ENCODE measurements around the gene LGR4. TPM values are rescaled to one million over a fixed set of nuclear protein-coding genes. Genes with fewer than 3 reads are reported as not detected.

LGR4 gene
- total RNA-seq, 1 experiment from 2014 or later, result 37.1 TPM

DNA sequence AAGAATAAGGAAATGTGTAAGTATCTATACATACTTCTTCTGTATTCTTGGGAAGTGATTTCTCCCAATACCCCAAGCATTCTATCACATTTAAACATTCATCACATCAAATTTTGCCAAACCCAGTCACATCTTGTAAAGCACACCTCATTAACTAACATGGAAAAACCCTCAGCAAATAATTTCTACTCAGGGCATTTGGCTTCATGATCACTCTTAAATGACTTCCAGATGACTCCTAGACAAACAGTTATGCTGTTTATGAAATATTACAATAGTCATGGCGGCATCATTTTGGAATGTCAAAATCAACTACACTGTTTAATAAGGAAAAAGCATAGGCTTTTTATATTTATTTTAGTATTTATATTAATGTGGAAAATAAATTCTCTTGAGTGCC is 62.3 kb downstream of the LGR4 start:
- intact Hi-C loops (cut with micrococcal nuclease; ENCODE audit: unreplicated experiment), result no loop called here
- no peak for TF ChIP-seq CTCF (IDR thresholded peaks at IDR 0.05; ENCODE audit: insufficient read depth in 1 of 2, low read depth in 1 of 2, low read length in 1 of 2, severe bottlenecking in 1 of 2, unreplicated experiment in 1 of 2)
- Histone ChIP-seq H3K27me3 (replicated peaks; ENCODE audit: control insufficient read depth, insufficient read depth, low read length) (no peaks in the 10 kb centered on the region), H3K4me3 (ENCODE audit: low read depth, low read length) (no peak overlapping the region), H3K36me3 (ENCODE audit: control insufficient read depth, insufficient read depth, low read length) (no peaks in the 10 kb centered on the region; the same call in none of the 2 replicates), H3K9me3 (no peaks in the 10 kb centered on the region), H3K4me1 (no peaks in the 10 kb centered on the region)
- CTCF ChIA-PET, result no interaction called here
- no peaks in the 10 kb centered on the region for H3K36me3 Mint-ChIP-seq (ENCODE audit: insufficient read depth, unreplicated experiment)
- DNase-seq, result no peak
- no peak overlapping the region for H3K4me3 Mint-ChIP-seq (ENCODE audit: unreplicated experiment)
- no peaks in the 10 kb centered on the region for H3K27me3 Mint-ChIP-seq (ENCODE audit: insufficient read depth, unreplicated experiment)
- H3K27ac Mint-ChIP-seq (ENCODE audit: unreplicated experiment), result no peak overlapping the region
- H3K4me1 Mint-ChIP-seq (ENCODE audit: low read depth, unreplicated experiment), result peaks cover 8% of the 10 kb centered on the region
- BruUV-seq (replicated peaks), result no TSS peak
- H3K9me3 Mint-ChIP-seq (ENCODE audit: unreplicated experiment), result no peaks in the 10 kb centered on the region
- POLR2A ChIA-PET, result no interaction called here

DNA sequence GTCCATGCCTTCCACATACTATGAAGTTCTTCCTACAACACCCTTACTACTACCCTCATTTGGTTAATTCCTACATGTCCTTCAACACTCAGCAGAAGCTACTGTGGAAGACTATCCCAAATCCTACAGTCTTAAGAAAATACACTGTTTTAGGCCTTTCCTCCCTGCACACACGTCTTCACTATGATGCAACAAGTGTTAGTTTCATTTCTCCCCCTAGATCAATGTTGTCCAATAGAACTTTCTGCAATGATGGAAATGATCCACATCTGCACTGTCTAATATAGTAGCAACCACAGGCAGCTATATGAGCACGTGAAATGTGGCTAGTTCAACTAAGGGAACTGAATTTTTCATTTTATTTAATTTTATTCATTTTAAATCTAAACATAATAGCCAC is 62.8 kb downstream of the LGR4 start:
- no peak overlapping the region for H3K27ac Mint-ChIP-seq (ENCODE audit: unreplicated experiment)
- no peaks in the 10 kb centered on the region; the same call in none of the 2 replicates for H3K36me3 ChIP-seq (ENCODE audit: control insufficient read depth, insufficient read depth, low read length)

DNA sequence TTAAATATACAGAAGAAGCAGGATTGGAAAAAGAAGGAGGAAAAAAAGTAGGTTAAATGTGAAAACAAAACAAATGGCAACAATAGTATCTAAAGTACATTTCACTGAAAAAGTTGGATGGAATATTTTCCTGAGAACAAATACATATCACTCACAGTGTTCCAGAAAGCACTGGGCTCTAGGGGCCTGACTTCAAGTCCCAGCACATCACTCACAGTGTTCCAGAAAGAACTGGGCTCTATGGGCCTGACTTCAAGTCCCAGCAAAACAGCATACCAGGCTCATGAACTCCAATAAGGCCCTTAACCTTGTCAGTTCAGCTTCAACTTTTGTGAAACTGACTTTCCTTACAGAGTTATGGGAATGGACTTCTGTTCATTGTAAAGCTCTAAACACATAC is 63.5 kb downstream of the LGR4 start:
- Histone ChIP-seq H3K36me3 (ENCODE audit: control insufficient read depth, insufficient read depth, low read length) (no peaks in the 10 kb centered on the region; the same call in none of the 2 replicates), H3K27me3 (replicated peaks; ENCODE audit: control insufficient read depth, insufficient read depth, low read length) (no peaks in the 10 kb centered on the region), H3K4me1 (no peaks in the 10 kb centered on the region), H3K9me3 (no peaks in the 10 kb centered on the region), H3K4me3 (ENCODE audit: low read depth, low read length) (no peak overlapping the region)
- intact Hi-C loops (cut with micrococcal nuclease; ENCODE audit: unreplicated experiment), result no loop called here
- no peak overlapping the region for H3K4me3 Mint-ChIP-seq (ENCODE audit: unreplicated experiment)
- no peaks in the 10 kb centered on the region for H3K27me3 Mint-ChIP-seq (ENCODE audit: insufficient read depth, unreplicated experiment)
- no peak overlapping the region for H3K27ac Mint-ChIP-seq (ENCODE audit: unreplicated experiment)
- DNase-seq, result no peak
- H3K36me3 Mint-ChIP-seq (ENCODE audit: insufficient read depth, unreplicated experiment), result no peaks in the 10 kb centered on the region
- ChIA-PET CTCF (interaction anchor here (0.7 kb wide), 1 partner anchor 269 kb away, joined by 3 read pairs; no protein-coding TSS in a partner anchor), POLR2A (no interaction called here)
- peaks cover 8% of the 10 kb centered on the region for H3K4me1 Mint-ChIP-seq (ENCODE audit: low read depth, unreplicated experiment)
- BruUV-seq (replicated peaks), result no TSS peak
- no peak for TF ChIP-seq CTCF (IDR thresholded peaks at IDR 0.05; ENCODE audit: insufficient read depth in 1 of 2, low read depth in 1 of 2, low read length in 1 of 2, severe bottlenecking in 1 of 2, unreplicated experiment in 1 of 2)
- H3K9me3 Mint-ChIP-seq (ENCODE audit: unreplicated experiment), result no peaks in the 10 kb centered on the region

More for the DNA sequence above, 62.8 kb downstream of the LGR4 start:
- Mint-ChIP-seq H3K36me3 (ENCODE audit: insufficient read depth, unreplicated experiment) (no peaks in the 10 kb centered on the region), H3K4me1 (ENCODE audit: low read depth, unreplicated experiment) (peaks cover 8% of the 10 kb centered on the region), H3K4me3 (ENCODE audit: unreplicated experiment) (no peak overlapping the region), H3K27me3 (ENCODE audit: insufficient read depth, unreplicated experiment) (no peaks in the 10 kb centered on the region), H3K9me3 (ENCODE audit: unreplicated experiment) (no peaks in the 10 kb centered on the region)
- Histone ChIP-seq H3K9me3 (no peaks in the 10 kb centered on the region), H3K4me3 (ENCODE audit: low read depth, low read length) (no peak overlapping the region), H3K27me3 (replicated peaks; ENCODE audit: control insufficient read depth, insufficient read depth, low read length) (no peaks in the 10 kb centered on the region), H3K4me1 (no peaks in the 10 kb centered on the region)
- no peak for DNase-seq
- TF ChIP-seq CTCF (IDR thresholded peaks at IDR 0.05; ENCODE audit: insufficient read depth in 1 of 2, low read depth in 1 of 2, low read length in 1 of 2, severe bottlenecking in 1 of 2, unreplicated experiment in 1 of 2), result no peak
- no TSS peak for BruUV-seq (replicated peaks)
- intact Hi-C loops (cut with micrococcal nuclease; ENCODE audit: unreplicated experiment), result no loop called here
- ChIA-PET POLR2A (no interaction called here), CTCF (interaction anchor here (0.6 to 0.7 kb wide), 2 partner anchors 226 to 269 kb away, joined by 3 read pairs; no protein-coding TSS in a partner anchor)
